ENCODE measurements around the gene PLCB1. TPM values are rescaled to one million over a fixed set of nuclear protein-coding genes. Genes with fewer than 3 reads are reported as not detected.

PLCB1 gene
- total and polyA plus RNA-seq, 2 experiments from 2014 or later: 6.7 to 20.5 TPM

- no peak for DNase-seq (ENCODE audit: low spot score)
- Histone ChIP-seq H3K27ac (no peak overlapping the region), H3K9me3 (ENCODE audit: low read depth) (no peaks in the 10 kb centered on the region), H3K9me2 (replicated peaks; ENCODE audit: insufficient read depth) (no peaks in the 10 kb centered on the region), H3K4me1 (ENCODE audit: insufficient read depth) (no peaks in the 10 kb centered on the region), H3K36me3 (replicated peaks; ENCODE audit: insufficient read depth, low read depth) (no peaks in the 10 kb centered on the region), H3K4me3 (no peak overlapping the region), H2AFZ (no peak overlapping the region), H4K20me1 (ENCODE audit: insufficient read depth, poor library complexity, severe bottlenecking) (no peaks in the 10 kb centered on the region), H3K27me3 (no peaks in the 10 kb centered on the region), H3K79me2 (no peaks in the 10 kb centered on the region), H3K4me2 (no peak overlapping the region)
- WGBS (ENCODE audit: low lambda C conversion rate, missing lambda C conversion rate): 95% methylated on average over 1 of the region's 1 CpG
- no peak for TF ChIP-seq EZH2phosphoT487 (IDR thresholded peaks at IDR 0.05; ENCODE audit: low read depth, severe bottlenecking, unreplicated experiment)
- no peak for TF ChIP-seq CTCF (IDR thresholded peaks at IDR 0.05; ENCODE audit: poor library complexity)
- TF ChIP-seq EZH2 (IDR thresholded peaks at IDR 0.05; ENCODE audit: borderline replicate concordance): no peak
Measured at GRCh38 chr20:8689337-8689736, 557.3 kb downstream of the PLCB1 start.

GRCh38 chr20:8690074-8690473 is 558.0 kb downstream of the PLCB1 start:
- no peak for DNase-seq (ENCODE audit: low spot score)
- Histone ChIP-seq H3K36me3 (replicated peaks; ENCODE audit: insufficient read depth, low read depth) (no peaks in the 10 kb centered on the region), H3K4me3 (no peak overlapping the region), H2AFZ (no peak overlapping the region), H3K79me2 (no peaks in the 10 kb centered on the region), H3K4me1 (ENCODE audit: insufficient read depth) (no peaks in the 10 kb centered on the region), H3K27me3 (no peaks in the 10 kb centered on the region), H3K9me2 (replicated peaks; ENCODE audit: insufficient read depth) (no peaks in the 10 kb centered on the region), H3K9me3 (ENCODE audit: low read depth) (no peaks in the 10 kb centered on the region), H4K20me1 (ENCODE audit: insufficient read depth, poor library complexity, severe bottlenecking) (no peaks in the 10 kb centered on the region), H3K4me2 (no peak overlapping the region), H3K27ac (no peak overlapping the region)
- TF ChIP-seq CTCF (IDR thresholded peaks at IDR 0.05; ENCODE audit: poor library complexity) (no peak), EZH2phosphoT487 (IDR thresholded peaks at IDR 0.05; ENCODE audit: low read depth, severe bottlenecking, unreplicated experiment) (no peak), EZH2 (IDR thresholded peaks at IDR 0.05; ENCODE audit: borderline replicate concordance) (no peak)

- no peak for DNase-seq (ENCODE audit: low spot score)
- Histone ChIP-seq H4K20me1 (ENCODE audit: insufficient read depth, poor library complexity, severe bottlenecking) (no peaks in the 10 kb centered on the region), H3K36me3 (replicated peaks; ENCODE audit: insufficient read depth, low read depth) (no peaks in the 10 kb centered on the region), H2AFZ (no peak overlapping the region), H3K9me2 (replicated peaks; ENCODE audit: insufficient read depth) (no peaks in the 10 kb centered on the region), H3K27ac (no peak overlapping the region), H3K4me2 (no peak overlapping the region), H3K4me3 (no peak overlapping the region), H3K27me3 (no peaks in the 10 kb centered on the region), H3K9me3 (ENCODE audit: low read depth) (no peaks in the 10 kb centered on the region), H3K79me2 (no peaks in the 10 kb centered on the region), H3K4me1 (ENCODE audit: insufficient read depth) (no peaks in the 10 kb centered on the region)
- TF ChIP-seq EZH2phosphoT487 (IDR thresholded peaks at IDR 0.05; ENCODE audit: low read depth, severe bottlenecking, unreplicated experiment) (no peak), EZH2 (IDR thresholded peaks at IDR 0.05; ENCODE audit: borderline replicate concordance) (no peak), CTCF (IDR thresholded peaks at IDR 0.05; ENCODE audit: poor library complexity) (no peak)
- WGBS (ENCODE audit: low lambda C conversion rate, missing lambda C conversion rate): 96% methylated on average over 2 of the region's 2 CpGs
Measured at GRCh38 chr20:8693709-8694108, 561.6 kb downstream of the PLCB1 start.

GRCh38 chr20:8700756-8701155 is 568.7 kb downstream of the PLCB1 start:
- Histone ChIP-seq H3K4me3 (no peak overlapping the region), H3K9me3 (ENCODE audit: low read depth) (no peaks in the 10 kb centered on the region), H3K4me1 (ENCODE audit: insufficient read depth) (no peaks in the 10 kb centered on the region), H3K79me2 (no peaks in the 10 kb centered on the region), H3K27ac (no peak overlapping the region), H3K4me2 (no peak overlapping the region), H3K9me2 (replicated peaks; ENCODE audit: insufficient read depth) (no peaks in the 10 kb centered on the region), H3K27me3 (no peaks in the 10 kb centered on the region), H3K36me3 (replicated peaks; ENCODE audit: insufficient read depth, low read depth) (no peaks in the 10 kb centered on the region), H4K20me1 (ENCODE audit: insufficient read depth, poor library complexity, severe bottlenecking) (no peaks in the 10 kb centered on the region), H2AFZ (no peak overlapping the region)
- DNase-seq (ENCODE audit: low spot score): no peak
- TF ChIP-seq EZH2 (IDR thresholded peaks at IDR 0.05; ENCODE audit: borderline replicate concordance): no peak
- 93% methylated on average over 2 of the region's 2 CpGs for WGBS (ENCODE audit: low lambda C conversion rate, missing lambda C conversion rate)

All from hepatocyte (in vitro differentiated cells).